ENCODE results near the gene BAG2.
A peak's percentile ranks its signal among the peaks of the same experiment; 100 is the strongest.

BAG2 gene

GRCh38 chr6:57221191-57221935 lies 49.2 kb downstream of the BAG2 start:
- CTCF ChIA-PET, result interaction anchor here (1.0 to 3.4 kb wide), 10 partner anchors 9 to 94 kb away, joined by 3 to 23 read pairs (median 6); partner anchors contain the start of gene PRIM2
- no peak for DNase-seq (ENCODE audit: low read depth, low spot score)
- TF ChIP-seq, protein P1, sequence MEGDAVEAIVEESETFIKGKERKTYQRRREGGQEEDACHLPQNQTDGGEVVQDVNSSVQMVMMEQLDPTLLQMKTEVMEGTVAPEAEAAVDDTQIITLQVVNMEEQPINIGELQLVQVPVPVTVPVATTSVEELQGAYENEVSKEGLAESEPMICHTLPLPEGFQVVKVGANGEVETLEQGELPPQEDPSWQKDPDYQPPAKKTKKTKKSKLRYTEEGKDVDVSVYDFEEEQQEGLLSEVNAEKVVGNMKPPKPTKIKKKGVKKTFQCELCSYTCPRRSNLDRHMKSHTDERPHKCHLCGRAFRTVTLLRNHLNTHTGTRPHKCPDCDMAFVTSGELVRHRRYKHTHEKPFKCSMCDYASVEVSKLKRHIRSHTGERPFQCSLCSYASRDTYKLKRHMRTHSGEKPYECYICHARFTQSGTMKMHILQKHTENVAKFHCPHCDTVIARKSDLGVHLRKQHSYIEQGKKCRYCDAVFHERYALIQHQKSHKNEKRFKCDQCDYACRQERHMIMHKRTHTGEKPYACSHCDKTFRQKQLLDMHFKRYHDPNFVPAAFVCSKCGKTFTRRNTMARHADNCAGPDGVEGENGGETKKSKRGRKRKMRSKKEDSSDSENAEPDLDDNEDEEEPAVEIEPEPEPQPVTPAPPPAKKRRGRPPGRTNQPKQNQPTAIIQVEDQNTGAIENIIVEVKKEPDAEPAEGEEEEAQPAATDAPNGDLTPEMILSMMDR (IDR thresholded peaks at IDR 0.05; ENCODE audit: insufficient read depth, low read length, missing control alignments), result peak; percentile 60
- H3K4me3 ChIP-seq (ENCODE audit: low read depth, low read length), result peak overlapping the region; percentile 83
- POLR2A ChIA-PET, result interaction anchor here (0.6 to 2.1 kb wide), 9 partner anchors 14 to 92 kb away, joined by 3 to 9 read pairs (median 4); no protein-coding TSS in a partner anchor

GRCh38 chr6:57221936-57222742 lies 50.0 kb downstream of the BAG2 start, which contains the start of gene RAB23:
RAB23 (minus strand) TSS chr6:57222307; CDS start chr6:57210380, 11,927 bp downstream.
- TF ChIP-seq, protein P1 (IDR thresholded peaks at IDR 0.05; ENCODE audit: insufficient read depth, low read length, missing control alignments), result no peak
- H3K4me3 ChIP-seq (ENCODE audit: low read depth, low read length), result peak within 1 kb of the TSS; percentile 83
- POLR2A ChIA-PET, result interaction anchor here (0.6 to 2.1 kb wide), 10 partner anchors 12 to 92 kb away, joined by 3 to 9 read pairs (median 4); no protein-coding TSS in a partner anchor
- DNase-seq (ENCODE audit: low read depth, low spot score), result no peak
- CTCF ChIA-PET, result interaction anchor here (1.0 to 3.4 kb wide), 11 partner anchors 9 to 93 kb away, joined by 3 to 23 read pairs (median 6); partner anchors contain the start of gene PRIM2

- TF ChIP-seq, protein P1 (IDR thresholded peaks at IDR 0.05; ENCODE audit: insufficient read depth, low read length, missing control alignments), result no peak
- POLR2A ChIA-PET, result interaction anchor here (0.6 to 2.1 kb wide), 3 partner anchors 11 to 91 kb away, joined by 3 to 9 read pairs (median 9); no protein-coding TSS in a partner anchor
- DNase-seq (ENCODE audit: low read depth, low spot score), result no peak
Measured at GRCh38 chr6:57222743-57223077, 50.6 kb downstream of the BAG2 start.

DNA sequence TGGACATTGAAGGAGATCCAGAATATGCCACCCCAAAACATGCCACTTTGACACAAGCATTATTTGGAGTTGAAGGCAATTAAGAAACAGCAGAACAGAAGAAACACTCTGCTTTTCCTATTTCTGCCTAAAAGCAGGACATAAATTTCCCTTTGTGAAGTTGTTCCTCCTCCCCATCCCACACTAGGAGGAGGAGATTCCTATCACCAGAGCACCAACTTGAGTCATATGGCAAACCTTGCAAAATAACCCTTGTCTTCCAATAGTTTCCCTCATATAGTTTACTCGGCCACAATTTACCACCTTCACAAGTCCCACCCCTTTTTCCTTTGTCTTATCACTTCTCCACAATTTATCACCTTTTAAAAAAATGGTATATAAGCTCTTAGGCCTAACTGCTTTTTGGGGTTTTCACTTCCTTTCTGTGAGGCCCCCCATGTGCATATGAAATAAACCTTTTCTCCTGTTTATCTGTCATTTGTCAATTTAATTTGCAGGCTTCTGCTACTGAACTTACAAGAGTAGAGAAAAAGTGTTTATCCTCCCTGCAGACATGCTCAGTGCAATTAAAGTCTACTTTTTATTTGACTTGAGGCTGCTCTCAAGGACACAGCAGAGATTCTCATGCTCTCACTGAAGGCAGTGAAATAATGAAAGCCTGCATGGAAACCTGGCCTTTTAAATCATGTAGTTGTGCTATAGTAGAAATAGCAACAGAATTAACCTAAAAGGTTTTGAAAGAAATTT lies 52.8 kb downstream of the BAG2 start:
- DNase-seq (ENCODE audit: low read depth, low spot score), result peak; percentile 33
- ChIA-PET POLR2A (interaction anchor here (1.0 kb wide), 1 partner anchor 16 kb away, joined by 3 read pairs; no protein-coding TSS in a partner anchor), CTCF (interaction anchor here (1.6 kb wide), 1 partner anchor 40 kb away, joined by 4 read pairs; no protein-coding TSS in a partner anchor)

More at GRCh38 chr6:57222743-57223077, 50.6 kb downstream of the BAG2 start:
- H3K4me3 ChIP-seq (ENCODE audit: low read depth, low read length), result peak overlapping the region; percentile 83
- CTCF ChIA-PET, result interaction anchor here (1.1 to 3.4 kb wide), 2 partner anchors 13 to 93 kb away, joined by 3 to 23 read pairs; partner anchors contain the start of gene PRIM2

GRCh38 chr6:57226221-57226620 lies 54.1 kb downstream of the BAG2 start:
- TF ChIP-seq, protein P1 (IDR thresholded peaks at IDR 0.05; ENCODE audit: insufficient read depth, low read length, missing control alignments), result no peak
- no peak overlapping the region for H3K4me3 ChIP-seq (ENCODE audit: low read depth, low read length)
- CTCF ChIA-PET, result interaction anchor here (1.6 kb wide), 1 partner anchor 39 kb away, joined by 4 read pairs; no protein-coding TSS in a partner anchor
- POLR2A ChIA-PET, result no interaction called here
- no peak for DNase-seq (ENCODE audit: low read depth, low spot score)

More for the DNA sequence above, 52.8 kb downstream of the BAG2 start:
- H3K4me3 ChIP-seq (ENCODE audit: low read depth, low read length), result no peak overlapping the region
- TF ChIP-seq, protein P1 (IDR thresholded peaks at IDR 0.05; ENCODE audit: insufficient read depth, low read length, missing control alignments), result no peak
